K562 (cell line): ENCODE data around the gene FBXO17. TPM values are rescaled to one million over a fixed set of nuclear protein-coding genes. Genes with fewer than 3 reads are reported as not detected.

Experiments
- ADNP ChIP-seq: fragments of 200-800 bp; sonication (Bioruptor generic); IDR thresholded peaks from 2 replicates; pipeline ENCODE4 v1.6.1; 2016; ENCODE audit warnings: missing genetic modification characterization, missing compliant biosample characterization
- CAMTA2 ChIP-seq: fragments of 250-450 bp; sonication (Bioruptor Pico); conservative IDR thresholded peaks from 2 replicates; pipeline ENCODE4 v1.5.1; 2022
- CHD2 ChIP-seq: IDR thresholded peaks from 2 replicates; pipeline ENCODE4 v1.6.1; 2011; ENCODE audit warnings: low read depth, low read length
- DACH1 ChIP-seq: fragments of 450-650 bp; IDR thresholded peaks from 2 replicates; pipeline ENCODE4 v1.6.1; 2018; ENCODE audit not compliant: partially characterized antibody
- HCFC1 ChIP-seq: IDR thresholded peaks from 2 replicates; pipeline ENCODE4 v1.6.1; 2012; ENCODE audit warnings: low read depth, low read length, improper control_type of control experiment
- HDAC8 ChIP-seq: fragments of 450-650 bp; IDR thresholded peaks from 2 replicates; pipeline ENCODE4 v1.6.1; 2016; ENCODE audit warnings: mild to moderate bottlenecking, missing genetic modification characterization, moderate library complexity, missing compliant biosample characterization
- IRF1 ChIP-seq: sonication (generic); formaldehyde crosslinking; IDR thresholded peaks from 2 replicates; pipeline ENCODE4 v1.8.0; 2022; ENCODE audit warnings: missing genetic modification reagents, mild to moderate bottlenecking, borderline replicate concordance
- IRF9 ChIP-seq: fragments of 450-650 bp; IDR thresholded peaks from 2 replicates; pipeline ENCODE4 v1.6.1; 2016; ENCODE audit warnings: missing biosample characterization, missing genetic modification characterization
- KDM1A ChIP-seq, 2 experiments: fragments of 450-650 bp; IDR thresholded peaks; 2 replicates each; pipeline ENCODE4 v1.6.1; 2016; ENCODE audit warnings: mild to moderate bottlenecking in 2 of 2
- MAX ChIP-seq: sonication (generic); formaldehyde crosslinking; IDR thresholded peaks from 2 replicates; pipeline ENCODE4 v1.9.0; 2022; ENCODE audit warnings: mild to moderate bottlenecking, missing genetic modification reagents
- NCOA6 ChIP-seq: fragments of 450-650 bp; IDR thresholded peaks from 2 replicates; pipeline ENCODE4 v1.6.1; 2017; ENCODE audit warnings: mild to moderate bottlenecking
- NR4A1 ChIP-seq, 2 experiments: fragments of 250-450 bp in 1 of 2; fragments of 450-650 bp in 1 of 2; sonication (Bioruptor Pico) in 1 of 2; IDR thresholded peaks; 2 replicates each; pipeline versions ENCODE4 v1.4.0 to v1.6.1; 2016 to 2020; ENCODE audit warnings: mild to moderate bottlenecking in 2 of 2, missing compliant biosample characterization in 1 of 2, missing genetic modification characterization in 1 of 2, moderate library complexity in 1 of 2
- POLR2B ChIP-seq: fragments of 450-650 bp; IDR thresholded peaks from 2 replicates; pipeline ENCODE4 v1.6.1; 2018; ENCODE audit warnings: low read depth; ENCODE audit not compliant: partially characterized antibody
- RBM17 ChIP-seq: fragments of 200-400 bp; formaldehyde crosslinking; IDR thresholded peaks from 2 replicates; pipeline ENCODE4 v1.6.1; 2017; ENCODE audit warnings: low read depth, mild to moderate bottlenecking, low read length, borderline replicate concordance
- SNIP1 ChIP-seq: fragments of 450-650 bp; IDR thresholded peaks from 2 replicates; pipeline ENCODE4 v1.7.1; 2017; ENCODE audit warnings: low read depth, mild to moderate bottlenecking
- TAF15 ChIP-seq: fragments of 200-400 bp; formaldehyde crosslinking; IDR thresholded peaks from 2 replicates; pipeline ENCODE4 v1.6.1; 2017; ENCODE audit warnings: mild to moderate bottlenecking, low read depth, low read length, moderate library complexity
- ZFP1 ChIP-seq: fragments of 450-650 bp; formaldehyde crosslinking; IDR thresholded peaks from 2 replicates; pipeline ENCODE4 v1.4.0; 2020; ENCODE audit warnings: mild to moderate bottlenecking, mixed read lengths
- ZFP30 ChIP-seq: fragments of 250-450 bp; sonication (Bioruptor Pico); IDR thresholded peaks from 2 replicates; pipeline ENCODE4 v1.8.0; 2022; ENCODE audit warnings: moderate library complexity, mild to moderate bottlenecking, inconsistent platforms, borderline replicate concordance
- ZNF76 ChIP-seq: fragments of 250-450 bp; sonication (Bioruptor Pico); IDR thresholded peaks from 2 replicates; pipeline ENCODE4 v1.4.0; 2020; ENCODE audit warnings: mild to moderate bottlenecking, moderate library complexity, borderline replicate concordance
- polyA plus RNA-seq, 8 experiments: library from polyadenylated mRNA; depleted of rRNA in 4 of 8; stranded (reverse) in 5 of 8; unstranded in 3 of 8; fragments of >200 nt; fragmentation: Nextera tagmentation in 2 of 8; fragmentation: Illumina TruSeq in 1 of 8; extraction: Ambion mirVana in 2 of 8; extraction: Trizol in 1 of 8; gene quantifications; 2 replicates each; pipeline versions ENCODE4 v1.2.1 to v1.2.3, GENCODE V29; 2011 to 2014; ENCODE audit warnings: inconsistent platforms in 1 of 8, missing spikeins in 1 of 8
- total RNA-seq, 7 experiments: library from RNA; depleted of rRNA in 6 of 7; stranded (reverse); fragments of >200 nt in 6 of 7; fragmentation: Illumina TruSeq in 2 of 7; extraction: Trizol in 2 of 7; gene quantifications; 2 replicates each; pipeline versions ENCODE4 v1.2.1 to v1.2.3, GENCODE V29; 2011 to 2021; ENCODE audit warnings: low replicate concordance in 1 of 7
- TF ChIP-seq, protein P1 (sequence below): fragments of 450-650 bp; formaldehyde crosslinking; IDR thresholded peaks from 2 replicates; pipeline ENCODE4 v1.4.0; 2020; ENCODE audit warnings: mild to moderate bottlenecking, moderate library complexity
- TF ChIP-seq, protein P2 (sequence below): fragments of 250-450 bp; sonication (Bioruptor Pico); IDR thresholded peaks from 2 replicates; pipeline ENCODE4 v1.8.0; 2021; ENCODE audit warnings: borderline replicate concordance, mild to moderate bottlenecking, moderate library complexity; ENCODE audit not compliant: poor library complexity, severe bottlenecking
- TF ChIP-seq, protein P3 (sequence below): fragments of 450-650 bp; IDR thresholded peaks from 2 replicates; pipeline ENCODE4 v1.6.1; 2014; ENCODE audit warnings: low read depth, mild to moderate bottlenecking, moderate library complexity, borderline replicate concordance

The FBXO17 gene
- total and polyA plus RNA-seq, 9 of the 15 experiments (the other 6 are each of a cell fraction or from before 2014, with no cell fraction given), result 4.1 to 27.1 (median 19.0) TPM

- TF ChIP-seq, protein P1, sequence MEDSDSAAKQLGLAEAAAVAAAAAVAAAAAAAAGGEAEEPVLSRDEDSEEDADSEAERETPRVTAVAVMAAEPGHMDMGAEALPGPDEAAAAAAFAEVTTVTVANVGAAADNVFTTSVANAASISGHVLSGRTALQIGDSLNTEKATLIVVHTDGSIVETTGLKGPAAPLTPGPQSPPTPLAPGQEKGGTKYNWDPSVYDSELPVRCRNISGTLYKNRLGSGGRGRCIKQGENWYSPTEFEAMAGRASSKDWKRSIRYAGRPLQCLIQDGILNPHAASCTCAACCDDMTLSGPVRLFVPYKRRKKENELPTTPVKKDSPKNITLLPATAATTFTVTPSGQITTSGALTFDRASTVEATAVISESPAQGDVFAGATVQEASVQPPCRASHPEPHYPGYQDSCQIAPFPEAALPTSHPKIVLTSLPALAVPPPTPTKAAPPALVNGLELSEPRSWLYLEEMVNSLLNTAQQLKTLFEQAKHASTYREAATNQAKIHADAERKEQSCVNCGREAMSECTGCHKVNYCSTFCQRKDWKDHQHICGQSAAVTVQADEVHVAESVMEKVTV, result peak; percentile 79
- no peak for TF ChIP-seq RBM17
- 0 out of 2 replicates have a peak, but pooled peaks have one; percentile 68 for TF ChIP-seq NR4A1 (CRISPR knock-in tag; IDR thresholded peaks at IDR 0.05)
- TF ChIP-seq NR4A1 (tag; IDR thresholded peaks at IDR 0.05), result no peak
- TF ChIP-seq HDAC8 (tag), result no peak; the same call in 1 of the 2 replicates
- TF ChIP-seq, protein P2, sequence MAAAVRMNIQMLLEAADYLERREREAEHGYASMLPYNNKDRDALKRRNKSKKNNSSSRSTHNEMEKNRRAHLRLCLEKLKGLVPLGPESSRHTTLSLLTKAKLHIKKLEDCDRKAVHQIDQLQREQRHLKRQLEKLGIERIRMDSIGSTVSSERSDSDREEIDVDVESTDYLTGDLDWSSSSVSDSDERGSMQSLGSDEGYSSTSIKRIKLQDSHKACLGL, result peak; percentile 94
- no peak for TF ChIP-seq TAF15
- TF ChIP-seq CHD2, result no peak
- TF ChIP-seq IRF1 (CRISPR knock-in tag), result no peak
- TF ChIP-seq DACH1, result peak; percentile 26
- TF ChIP-seq, protein P3, sequence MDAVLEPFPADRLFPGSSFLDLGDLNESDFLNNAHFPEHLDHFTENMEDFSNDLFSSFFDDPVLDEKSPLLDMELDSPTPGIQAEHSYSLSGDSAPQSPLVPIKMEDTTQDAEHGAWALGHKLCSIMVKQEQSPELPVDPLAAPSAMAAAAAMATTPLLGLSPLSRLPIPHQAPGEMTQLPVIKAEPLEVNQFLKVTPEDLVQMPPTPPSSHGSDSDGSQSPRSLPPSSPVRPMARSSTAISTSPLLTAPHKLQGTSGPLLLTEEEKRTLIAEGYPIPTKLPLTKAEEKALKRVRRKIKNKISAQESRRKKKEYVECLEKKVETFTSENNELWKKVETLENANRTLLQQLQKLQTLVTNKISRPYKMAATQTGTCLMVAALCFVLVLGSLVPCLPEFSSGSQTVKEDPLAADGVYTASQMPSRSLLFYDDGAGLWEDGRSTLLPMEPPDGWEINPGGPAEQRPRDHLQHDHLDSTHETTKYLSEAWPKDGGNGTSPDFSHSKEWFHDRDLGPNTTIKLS, result no peak; the same call in 1 of the 2 replicates
- TF ChIP-seq MAX (CRISPR knock-in tag), result peak; percentile 13; the same call in 1 of the 2 replicates
- TF ChIP-seq ZNF76 (CRISPR knock-in tag), result no peak
- no peak for TF ChIP-seq KDM1A (IDR thresholded peaks at IDR 0.05)
- TF ChIP-seq CAMTA2 (CRISPR knock-in tag), result no peak
- TF ChIP-seq ADNP, result no peak
- peak; percentile 74 for TF ChIP-seq HCFC1
- TF ChIP-seq POLR2B, result peak; percentile 53
- no peak for TF ChIP-seq ZFP1
- no peak for TF ChIP-seq ZFP30
- no peak for TF ChIP-seq IRF9
- TF ChIP-seq NCOA6, result no peak
- no peak for TF ChIP-seq SNIP1
These were observed 45.4 kb downstream of the FBXO17 start, which contains the start of gene SARS2 (continued) for GRCh38 chr19:38929929-38930775.
